Measurements from ENCODE around the gene SH3PXD2A. TPM values are rescaled to one million over a fixed set of nuclear protein-coding genes. Genes with fewer than 3 reads are reported as not detected.

SH3PXD2A gene
- total RNA-seq, 1 donor from 2014 or later: 50.3 TPM

DNA sequence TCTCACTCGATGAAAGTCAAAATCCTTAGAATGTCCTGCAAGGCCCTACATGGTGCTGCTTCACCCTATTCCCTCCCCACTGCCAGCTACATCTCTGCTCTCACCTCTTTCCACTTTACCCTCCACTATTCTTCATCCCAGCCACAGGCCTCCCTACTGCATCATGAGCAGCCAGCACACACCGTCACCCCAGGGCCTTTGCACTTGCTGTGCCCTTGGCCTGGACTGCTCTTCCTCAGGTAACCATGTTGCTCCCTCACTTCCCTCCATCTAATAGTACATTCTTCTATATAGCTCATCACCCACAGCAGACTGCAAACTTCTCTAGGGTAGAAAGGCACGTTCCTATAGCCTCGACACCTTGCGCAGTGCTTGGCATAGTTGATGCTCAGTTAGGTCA, 167.7 kb downstream of the SH3PXD2A start:
- DNase-seq (ENCODE audit: low spot score): no peak

DNA sequence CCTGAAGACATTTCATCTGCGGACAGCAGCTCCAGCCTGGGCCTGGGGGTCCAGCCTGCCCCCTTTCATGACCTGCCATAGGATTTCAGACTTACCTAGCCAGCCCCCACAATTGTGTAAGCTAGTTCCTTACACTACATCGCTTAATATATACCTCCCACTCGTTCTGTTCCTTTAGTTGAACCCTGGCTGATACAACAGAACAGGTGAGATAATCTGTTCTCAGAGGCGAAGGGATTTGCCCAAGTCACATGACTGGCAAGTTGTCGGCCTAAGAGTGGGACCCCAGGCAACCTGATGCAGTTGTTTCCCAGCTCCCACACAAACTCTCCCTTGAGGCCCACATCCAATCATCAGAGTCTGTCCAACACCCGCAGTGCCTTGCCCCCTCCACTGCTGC, 168.2 kb downstream of the SH3PXD2A start:
- DNase-seq (ENCODE audit: low spot score): no peak

DNA sequence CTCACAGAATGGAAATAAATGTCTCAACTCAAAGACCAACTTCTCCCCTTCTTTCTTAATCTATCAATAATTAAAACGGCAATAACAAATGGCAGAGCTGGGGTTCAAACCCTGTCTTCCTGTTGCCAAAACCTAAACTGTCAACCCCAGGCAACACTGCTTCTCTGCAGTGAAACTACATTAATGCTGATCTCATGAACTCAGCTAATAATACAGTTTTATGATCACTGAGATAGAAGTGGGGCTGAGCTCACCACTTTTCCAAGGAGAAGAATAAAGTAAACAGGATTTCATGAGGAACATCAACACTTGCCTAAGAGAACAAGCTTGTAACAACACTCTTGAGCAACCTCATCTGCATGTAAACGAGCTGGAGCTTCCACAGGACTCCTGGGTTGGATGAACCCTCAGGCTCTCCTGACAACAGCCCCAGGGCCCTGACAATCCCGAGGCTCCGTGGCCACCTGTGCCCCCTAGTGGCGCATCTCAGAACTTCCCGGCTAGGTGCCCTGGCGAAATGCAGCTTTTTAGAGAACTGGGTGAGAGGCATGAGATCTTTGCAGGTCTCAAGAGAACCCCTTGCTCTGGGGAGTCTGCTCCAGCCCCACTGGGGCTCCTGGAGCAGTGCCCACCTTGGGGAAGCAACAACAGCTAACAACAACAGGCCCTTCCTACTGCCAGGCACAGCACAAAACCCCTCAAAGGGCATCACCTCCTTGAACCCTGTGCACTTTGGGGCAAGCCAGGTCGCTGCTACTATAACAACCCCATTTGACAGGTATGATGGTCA, 169.3 kb downstream of the SH3PXD2A start:
- DNase-seq (ENCODE audit: low spot score): peak; percentile 87

DNA sequence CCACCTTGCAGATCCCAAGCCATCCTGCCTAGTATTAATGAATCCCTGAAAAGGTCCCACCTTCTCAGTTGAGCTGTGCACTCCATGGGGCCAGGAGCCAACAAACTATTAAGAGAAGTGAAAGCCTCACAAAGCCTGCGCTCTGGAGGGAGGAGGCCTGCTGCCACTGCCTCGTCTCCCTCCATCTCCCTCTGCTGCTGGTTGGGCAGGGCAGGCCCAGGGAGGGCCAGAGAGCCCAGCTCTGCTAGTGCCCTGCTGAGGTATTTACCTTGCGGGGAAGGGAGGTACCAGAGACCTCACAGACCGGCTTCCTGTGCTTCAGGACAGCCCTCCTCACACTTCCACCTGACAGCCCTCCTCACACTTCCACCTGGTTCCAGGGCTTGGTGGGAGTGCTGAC, 171.5 kb downstream of the SH3PXD2A start:
- no peak for DNase-seq (ENCODE audit: low spot score)

DNA sequence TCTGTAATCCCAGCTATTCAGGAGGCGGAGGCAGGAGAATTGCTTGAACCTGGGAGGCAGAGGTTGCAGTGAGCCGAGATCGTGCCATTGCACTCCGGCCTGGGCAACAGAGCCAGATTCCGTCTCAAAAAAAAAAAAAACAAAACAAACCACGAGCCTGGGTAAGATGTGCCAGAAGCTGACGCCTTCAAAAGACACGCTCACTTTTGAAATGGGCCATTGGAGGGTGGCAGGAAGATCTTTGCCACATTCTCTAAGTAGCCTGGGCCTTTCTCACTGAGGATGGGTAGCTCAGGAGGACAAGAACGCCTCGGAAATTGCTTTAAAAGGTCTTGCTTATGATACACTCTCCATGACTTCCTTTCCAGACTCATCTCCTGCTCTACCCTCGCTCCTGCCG, 172.7 kb downstream of the SH3PXD2A start:
- no peak for DNase-seq (ENCODE audit: low spot score)

DNA sequence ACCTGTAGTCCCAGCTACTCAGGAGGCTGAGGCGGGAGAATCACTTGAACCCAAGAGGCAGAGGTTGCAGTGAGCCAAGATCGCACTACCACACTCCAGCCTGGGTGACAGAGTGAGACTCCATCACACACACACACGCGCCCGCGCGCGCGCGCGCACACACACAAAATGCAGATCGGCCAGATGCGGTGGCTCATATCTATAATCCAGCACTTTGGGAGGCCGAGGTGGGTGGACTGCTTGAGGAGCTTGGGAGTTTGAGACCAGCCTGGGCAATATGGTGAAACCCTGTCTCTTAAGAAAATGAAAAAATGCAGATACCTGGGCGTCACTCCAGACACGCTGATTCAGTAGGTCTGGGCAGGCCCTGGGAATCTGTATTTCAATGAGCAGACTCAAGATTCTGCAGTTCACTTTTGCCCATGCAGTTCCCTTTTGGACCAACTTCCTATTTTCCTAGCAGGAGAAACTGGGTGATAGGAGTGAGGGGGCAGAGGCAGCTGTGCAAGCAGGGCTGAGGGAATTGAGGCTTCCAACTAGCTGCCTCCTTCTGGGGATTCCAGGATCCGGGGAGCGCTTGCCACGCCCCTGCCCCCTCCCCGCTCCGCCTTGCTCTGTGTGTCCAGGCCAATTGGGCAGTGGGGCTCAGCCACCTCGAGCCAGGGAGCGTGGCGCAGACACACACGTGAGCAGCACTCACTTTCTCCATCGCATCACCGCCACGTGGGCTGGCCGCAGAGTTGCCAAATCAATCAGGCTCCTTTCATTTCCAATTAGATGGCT, 173.6 kb downstream of the SH3PXD2A start:
- no peak for DNase-seq (ENCODE audit: low spot score)

DNA sequence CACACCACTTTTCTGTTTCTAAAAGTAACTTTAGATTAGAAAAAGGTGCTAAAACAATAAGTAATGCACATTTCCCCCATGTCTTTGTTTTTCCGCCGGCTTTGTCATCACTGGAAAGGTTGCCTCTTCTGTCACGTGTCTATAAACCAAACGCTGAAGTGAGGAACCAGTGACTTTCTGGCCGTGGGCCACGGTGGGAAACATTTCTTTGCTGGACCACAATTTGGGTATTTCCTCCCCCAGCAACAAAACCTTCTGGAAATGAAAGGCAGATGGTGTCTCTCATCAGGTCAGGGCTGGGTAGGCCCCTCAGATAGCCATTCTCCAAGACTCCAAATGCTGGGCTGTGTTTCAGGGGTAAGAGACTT, 174.5 kb downstream of the SH3PXD2A start:
- no peak for DNase-seq (ENCODE audit: low spot score)

DNA sequence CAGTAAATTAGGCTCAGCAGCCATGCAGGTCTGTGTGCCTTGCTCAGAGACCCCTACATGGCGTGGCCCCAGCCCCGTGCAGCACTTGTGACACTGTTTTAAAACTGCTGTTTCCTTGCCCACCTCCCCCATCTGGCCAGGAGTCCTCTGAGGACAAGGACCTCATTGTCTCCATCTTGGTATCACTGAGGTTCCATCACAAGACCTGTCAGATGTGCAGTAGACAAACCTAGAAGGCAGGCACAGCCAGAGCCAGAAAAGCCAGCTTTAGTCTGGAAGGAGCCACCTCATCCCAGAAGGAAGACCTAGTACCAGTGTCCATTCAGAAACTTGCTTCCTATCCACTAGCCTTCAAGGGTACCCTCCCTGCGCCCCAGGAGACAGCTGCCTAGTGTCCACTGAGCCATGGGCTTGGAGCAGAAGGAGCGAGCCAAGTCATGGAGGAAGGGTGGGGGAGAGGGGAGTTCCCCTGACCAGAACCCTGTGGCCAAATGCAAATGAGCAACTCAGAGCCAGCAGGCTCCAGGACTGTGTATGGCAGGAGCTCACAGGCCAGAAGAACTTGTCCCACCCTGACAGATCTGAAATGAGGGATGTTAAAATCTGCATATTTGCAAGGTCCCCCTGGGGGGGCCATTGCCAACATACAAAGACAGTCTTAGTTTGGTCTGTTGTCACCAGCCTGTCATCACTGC, 176.1 kb downstream of the SH3PXD2A start:
- DNase-seq (ENCODE audit: low spot score): no peak

DNA sequence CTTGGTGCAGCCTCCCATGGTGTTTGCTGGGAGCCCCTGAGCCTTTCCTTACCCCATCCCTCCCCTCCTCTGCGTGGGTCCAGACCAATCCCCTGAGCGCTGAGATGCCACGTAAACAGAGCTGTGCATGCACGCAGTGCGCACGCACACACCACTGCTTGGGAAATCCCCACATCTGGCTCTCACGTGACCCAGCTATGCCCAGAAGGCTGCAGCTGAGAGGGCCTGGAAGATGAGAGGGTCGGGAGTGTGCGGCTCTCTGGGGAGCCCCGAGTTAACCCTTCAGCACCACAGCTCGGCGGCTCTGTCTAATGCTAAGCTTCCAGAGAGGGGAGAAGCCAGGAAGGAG, 177.2 kb downstream of the SH3PXD2A start:
- peak; percentile 82 for DNase-seq (ENCODE audit: low spot score)

DNA sequence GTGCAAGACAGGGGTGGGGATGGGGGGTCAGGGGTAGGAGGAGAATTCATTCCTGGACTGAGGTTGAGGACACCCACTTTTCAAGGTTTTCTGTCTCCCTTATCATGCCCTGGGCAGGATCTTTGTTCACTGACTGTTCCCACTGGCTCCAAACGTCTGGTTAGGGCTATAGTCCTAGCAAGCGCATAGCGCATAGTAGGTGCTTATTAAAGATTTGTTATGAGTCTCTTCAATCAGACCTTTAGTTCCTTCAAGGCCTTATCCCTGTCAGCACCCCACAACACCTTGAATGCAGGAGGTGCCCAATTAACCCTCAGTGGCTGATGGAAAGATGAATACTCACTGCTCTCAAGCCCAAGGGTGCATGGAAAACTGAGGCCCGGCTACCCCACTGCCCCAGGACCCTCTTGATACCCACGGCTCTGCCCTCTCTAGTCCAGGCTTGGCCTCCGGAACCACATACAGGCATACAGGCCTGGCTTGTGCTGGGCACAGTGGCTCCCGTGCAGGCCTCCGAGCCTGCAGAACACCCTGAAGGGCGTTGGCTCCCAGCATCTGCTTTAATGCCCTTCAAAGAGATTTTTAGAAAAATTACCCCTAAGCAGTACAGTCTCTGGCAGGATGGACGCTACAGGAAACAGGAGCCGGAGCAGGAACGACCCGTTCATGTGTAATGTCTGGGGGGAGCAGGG, 177.7 kb downstream of the SH3PXD2A start:
- no peak for DNase-seq (ENCODE audit: low spot score)

DNA sequence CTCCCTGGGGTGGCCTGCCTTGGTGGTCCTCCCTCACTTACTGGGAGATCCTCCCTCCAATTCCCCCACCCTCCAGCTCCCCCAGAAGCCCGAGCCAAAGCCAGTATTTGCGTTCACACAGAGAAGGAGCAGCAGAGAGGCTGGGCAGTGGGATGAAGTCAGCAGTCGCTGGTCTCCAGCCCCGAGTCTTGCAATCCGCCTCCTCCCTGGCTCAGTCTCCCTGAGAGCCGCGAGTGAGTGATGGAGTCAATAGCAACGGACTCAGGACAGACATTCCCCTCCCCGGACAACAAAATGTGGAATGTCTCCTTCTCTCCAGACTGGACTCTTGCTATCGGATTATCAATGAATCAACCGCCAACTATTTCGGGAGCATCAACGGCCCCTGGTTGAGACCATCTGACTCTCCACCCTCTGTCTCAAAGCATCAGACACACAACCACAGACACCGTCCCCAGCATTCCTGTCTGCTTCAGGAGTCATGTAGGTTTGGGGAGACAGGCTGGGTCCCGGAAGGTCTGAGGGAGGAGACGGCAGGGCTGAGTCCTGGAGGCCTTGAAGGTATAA, 178.4 kb downstream of the SH3PXD2A start:
- no peak for DNase-seq (ENCODE audit: low spot score)

DNA sequence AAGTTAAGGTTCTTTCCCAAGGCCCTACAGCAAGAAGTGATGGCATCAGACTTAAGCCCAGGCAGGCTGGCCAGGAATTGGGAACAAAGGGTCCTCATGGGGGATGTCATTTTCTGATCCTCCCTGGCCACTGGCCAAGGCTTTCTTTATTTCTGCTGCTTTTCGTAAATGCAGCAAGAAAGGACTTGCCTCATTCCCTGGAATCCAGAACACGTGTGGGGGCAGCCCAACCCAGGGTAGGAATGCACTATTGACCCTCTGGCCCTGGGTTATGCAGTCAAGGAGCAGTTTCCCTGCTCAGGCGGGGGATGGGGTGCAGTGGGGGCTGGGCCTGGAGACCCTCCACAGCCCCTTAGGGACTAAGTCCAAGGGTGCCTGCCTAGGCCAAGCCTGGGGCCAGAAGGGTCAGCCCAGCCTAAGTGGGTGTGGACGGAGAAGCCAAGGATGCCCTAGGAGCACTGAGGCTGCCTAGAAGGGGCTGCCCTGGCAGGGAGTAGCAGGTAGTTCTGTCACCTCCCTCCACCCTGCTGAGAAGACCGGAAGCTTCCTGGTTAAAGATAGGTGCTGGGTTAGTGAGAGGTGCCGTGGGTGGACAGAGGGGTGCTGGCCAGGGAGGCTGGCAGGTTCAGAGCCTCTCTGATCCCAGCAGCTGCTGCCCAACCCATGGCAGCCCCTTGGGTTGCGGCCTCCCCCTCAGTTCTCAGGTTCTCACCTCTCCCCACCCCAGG, 179.2 kb downstream of the SH3PXD2A start:
- DNase-seq (ENCODE audit: low spot score): no peak

DNA sequence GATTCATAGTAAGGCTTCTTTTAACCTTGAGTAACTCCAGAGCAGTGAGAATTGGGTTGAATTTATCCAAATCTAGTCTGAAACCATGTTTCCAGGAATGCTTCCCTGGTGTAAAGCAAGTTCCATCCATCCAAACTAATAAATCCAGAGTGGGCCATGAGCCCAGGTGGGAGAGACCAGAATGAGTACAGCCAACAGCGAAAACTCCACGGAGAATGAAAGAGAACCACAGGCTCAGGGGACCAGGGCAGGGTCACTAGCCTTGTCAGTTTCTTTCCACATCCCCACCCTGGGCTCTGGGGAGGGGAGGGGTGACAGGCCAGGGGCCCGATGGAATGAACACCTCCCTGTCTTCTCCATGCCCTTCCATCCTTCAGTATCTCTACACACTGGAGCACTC, 181.8 kb downstream of the SH3PXD2A start:
- no peak for DNase-seq (ENCODE audit: low spot score)

DNA sequence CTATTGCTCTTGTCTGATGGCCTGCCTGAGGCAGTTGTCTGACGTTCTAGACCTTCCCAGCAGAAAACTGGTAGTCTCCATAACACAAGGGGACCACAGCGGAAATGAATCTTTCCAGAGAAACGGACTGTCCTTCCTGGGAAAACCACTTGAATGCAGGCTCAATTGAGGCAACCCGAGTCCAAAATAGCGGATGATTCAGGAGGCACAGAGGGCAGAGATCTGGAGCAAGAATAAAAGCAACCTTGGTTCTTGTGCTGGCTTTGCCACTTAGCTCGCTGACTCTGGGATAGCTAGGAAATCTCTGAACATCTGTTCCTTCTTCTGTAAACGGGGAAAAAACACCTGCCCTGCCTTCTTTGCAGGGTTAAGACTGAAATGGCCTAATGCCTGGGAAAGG, 183.0 kb downstream of the SH3PXD2A start:
- DNase-seq (ENCODE audit: low spot score): no peak

DNA sequence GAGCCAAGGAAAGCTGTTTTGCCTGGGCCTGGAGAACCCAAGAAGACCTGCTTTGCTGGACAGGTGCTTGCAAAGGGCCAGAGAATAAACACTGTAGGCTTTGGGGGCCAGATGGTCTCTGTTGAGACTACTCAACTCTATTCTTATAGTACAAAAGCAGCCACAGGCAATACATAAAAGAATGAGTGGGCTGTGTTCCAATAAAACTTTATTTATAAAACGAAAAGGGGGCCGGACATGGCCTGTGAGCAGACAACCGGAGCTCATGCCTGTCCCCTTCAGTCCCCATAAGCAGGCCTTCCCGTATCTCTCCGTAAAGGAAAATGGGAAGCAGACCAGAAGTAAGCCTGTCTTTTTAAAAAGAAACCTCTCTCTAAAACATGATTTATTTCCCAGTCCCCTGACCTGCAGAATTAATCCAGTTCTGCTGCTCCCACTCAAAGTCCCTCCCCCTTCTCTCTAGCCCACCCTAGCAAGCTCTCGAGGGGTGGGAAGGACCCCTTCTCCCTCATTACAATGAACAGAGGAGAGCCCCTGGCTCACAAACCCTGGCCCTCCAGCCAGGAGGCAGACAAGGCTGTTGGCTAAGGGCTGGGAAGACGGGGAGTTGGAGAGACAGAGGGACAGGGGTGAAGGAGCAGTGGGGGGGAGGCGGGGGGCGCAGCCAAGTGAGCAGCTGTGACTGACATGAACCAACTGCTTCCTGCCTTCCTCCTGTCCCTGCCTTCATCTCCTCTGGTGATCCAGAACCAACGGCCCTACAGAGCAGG, 184.1 kb downstream of the SH3PXD2A start:
- DNase-seq (ENCODE audit: low spot score): no peak

DNA sequence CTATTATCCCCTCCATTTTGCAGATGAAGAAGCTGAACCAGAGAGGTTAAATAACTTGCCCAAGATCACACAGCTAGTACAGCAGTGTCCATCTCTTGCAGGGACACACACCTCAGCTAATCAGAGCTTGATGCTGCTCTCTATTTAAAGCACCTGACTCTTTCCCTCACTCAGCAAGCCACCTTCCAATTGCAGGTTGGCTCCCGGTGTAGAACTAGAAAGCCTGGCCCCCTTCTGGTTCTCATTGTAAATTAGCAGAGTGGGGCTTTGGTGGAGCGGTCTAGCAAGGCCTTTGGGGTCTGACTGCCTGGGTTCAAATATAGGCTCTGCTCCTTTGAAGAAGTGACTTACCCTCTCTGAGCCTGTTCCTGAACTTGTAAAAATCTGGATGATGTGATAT, 185.4 kb downstream of the SH3PXD2A start:
- DNase-seq (ENCODE audit: low spot score): no peak

DNA sequence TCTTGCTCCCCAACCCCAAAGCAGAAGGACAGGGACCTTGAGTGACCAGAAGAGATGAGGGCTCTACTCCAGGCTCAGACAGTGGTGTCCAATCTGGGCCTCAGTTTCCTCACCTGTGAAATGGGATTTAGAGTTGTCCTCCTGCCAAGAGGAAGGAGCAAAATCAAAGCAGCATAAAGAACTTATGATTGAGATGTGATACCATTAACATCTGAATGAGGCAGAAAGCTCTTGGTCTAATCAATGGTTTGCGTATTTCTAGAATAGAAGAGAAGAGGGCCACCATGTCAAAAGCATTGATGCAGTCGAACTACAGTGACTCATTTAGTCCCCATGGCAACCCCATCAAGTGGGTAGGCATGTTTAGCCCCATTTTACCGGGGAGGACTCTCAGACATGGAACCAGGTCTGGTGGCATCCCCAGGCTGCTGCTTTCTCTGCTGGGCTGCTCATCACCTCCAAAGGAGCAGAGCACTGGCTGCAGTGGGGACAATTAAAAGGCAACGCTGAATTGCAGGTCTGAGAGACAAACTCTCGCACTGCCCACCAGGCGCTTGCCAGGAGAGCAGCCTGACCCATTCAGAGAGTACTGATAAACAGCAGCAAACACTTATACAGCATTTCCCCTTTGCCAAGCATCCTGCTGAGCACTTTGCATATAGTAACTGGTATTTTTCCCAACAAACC, 186.0 kb downstream of the SH3PXD2A start:
- no peak for DNase-seq (ENCODE audit: low spot score)

DNA sequence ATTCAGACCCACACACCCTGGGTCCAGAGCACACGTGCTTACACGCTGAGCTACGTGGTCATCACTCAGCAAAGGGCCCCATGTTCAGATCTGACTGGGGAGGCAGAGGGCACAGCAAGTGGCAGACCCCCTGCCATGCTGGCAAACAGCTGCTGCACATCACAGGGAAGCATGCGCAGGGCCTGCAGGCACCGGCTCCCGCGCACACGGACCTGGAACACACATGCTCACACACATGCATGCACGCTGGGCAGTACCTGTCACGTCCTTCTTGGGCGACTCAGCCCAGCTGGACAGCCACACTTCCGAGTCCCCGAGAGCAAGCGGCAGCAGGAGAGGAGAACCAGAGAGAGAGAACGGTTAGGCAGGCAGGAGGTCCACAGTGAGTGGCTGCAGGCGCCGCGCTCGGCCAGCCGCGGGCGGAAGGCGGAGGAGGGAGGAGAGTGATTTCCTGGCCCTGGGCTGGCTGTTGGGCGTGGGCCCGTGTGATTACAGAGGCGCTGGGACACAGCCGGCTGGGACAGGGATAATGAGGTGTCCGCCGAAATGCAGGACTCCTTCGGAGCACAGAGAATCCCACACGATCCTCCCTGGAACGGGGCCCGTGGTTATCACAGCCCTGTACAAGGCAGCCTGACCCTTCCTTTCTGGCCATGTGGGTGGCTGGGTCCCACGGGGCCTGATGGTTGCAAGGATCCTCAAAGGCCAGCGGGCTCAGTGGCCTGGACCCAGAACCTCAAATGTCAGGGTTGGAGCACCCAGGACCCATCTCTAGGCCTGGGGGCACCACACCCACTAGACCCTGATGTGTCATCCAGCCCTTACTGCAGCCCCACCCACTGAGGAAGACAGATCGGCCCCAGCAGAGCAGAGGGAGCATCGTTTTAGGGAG, 186.8 kb downstream of the SH3PXD2A start:
- peak; percentile 78 for DNase-seq (ENCODE audit: low spot score)

DNA sequence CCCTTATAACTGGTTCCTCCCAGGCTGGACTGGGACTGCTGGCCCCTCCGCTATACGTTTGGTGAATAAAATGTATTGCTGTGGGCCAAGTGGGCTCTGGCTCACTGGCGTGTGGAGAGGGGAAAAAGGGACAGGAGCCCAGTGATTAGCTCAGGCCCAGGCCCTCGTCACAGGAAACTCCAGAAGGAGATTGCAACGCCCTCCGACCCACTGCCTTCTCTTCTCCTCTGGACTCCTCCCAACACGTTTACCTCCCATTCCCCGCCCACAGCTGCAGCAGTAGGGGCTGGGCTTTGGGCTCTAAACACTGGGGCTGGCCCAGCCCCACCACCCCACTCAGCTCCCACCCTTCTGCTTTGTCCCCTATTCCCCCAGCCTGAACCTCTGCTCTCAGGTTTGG, 188.0 kb downstream of the SH3PXD2A start:
- no peak for DNase-seq (ENCODE audit: low spot score)
